ENCODE data around the gene MESD. TPM values are rescaled to one million over a fixed set of nuclear protein-coding genes. Genes with fewer than 3 reads are reported as not detected.

MESD gene
- total and polyA plus RNA-seq, 2 of the 4 experiments (the other 2 are of a cell fraction), result 10.0 to 14.0 TPM

GRCh38 chr15:81001152-81002008 is 11.8 kb upstream of the MESD start (continued):
- TF ChIP-seq RAD21 (IDR thresholded peaks at IDR 0.05; ENCODE audit: low read length) (no peak), RCOR1 (IDR thresholded peaks at IDR 0.05; ENCODE audit: insufficient replicate concordance, low read length) (no peak), FOS (IDR thresholded peaks at IDR 0.05; ENCODE audit: low read depth, low read length) (no peak)

- Histone ChIP-seq H3K9me3 (ENCODE audit: control insufficient read depth, insufficient read depth, low read length) (no peaks in the 10 kb centered on the region), H3K79me1 (ENCODE audit: low read depth in 1 of 2, low read length in 2 of 2) (peaks cover 25 to 37% of the 10 kb centered on the region in 2 experiments)
- CTCF ChIA-PET, result no interaction called here
Measured at GRCh38 chr15:81000624-81001151, 11.1 kb upstream of the MESD start, which contains the start of gene TLNRD1. TSS of gene TLNRD1 (plus strand) at chr15:81000923. CDS start at chr15:81002272, 1,349 bp downstream.

More at GRCh38 chr15:81000624-81001151, 11.1 kb upstream of the MESD start, which contains the start of gene TLNRD1:
- H3K18ac ChIP-seq (ENCODE audit: low read depth, low read length), result peak within 1 kb of the TSS; percentile 82
- DNase-seq (peak; percentile 92), ATAC-seq (ENCODE audit: low read depth) (peak; percentile 84)
- in situ Hi-C loops (cut with MboI; ENCODE audit: low sequenced_read_pairs), result no loop called here
- peak within 1 kb of the TSS; percentile 89 for H3K4me3 ChIP-seq (ENCODE audit: insufficient read depth, low read depth, low read length)
- peaks cover 14% of the 10 kb centered on the region; the same call in 1 of the 2 replicates for H3K36me3 ChIP-seq (ENCODE audit: control insufficient read depth, insufficient read depth, low read length)
- H3K56ac ChIP-seq (ENCODE audit: extremely low read depth, insufficient read depth, low read length), result peak within 1 kb of the TSS; percentile 77
- dilution Hi-C loops (cut with HindIII; ENCODE audit: low sequenced_read_pairs, unreplicated experiment), result no loop called here
- peak within 1 kb of the TSS; percentile 1 for H2BK15ac ChIP-seq (ENCODE audit: low read depth, low read length)
- peak within 1 kb of the TSS; percentile 95 for H3K23ac ChIP-seq (ENCODE audit: low read depth, low read length)
- peak within 1 kb of the TSS; percentile 87 for H3K4ac ChIP-seq (ENCODE audit: low read depth, low read length)
- H4K5ac ChIP-seq (ENCODE audit: low read depth, low read length), result peak within 1 kb of the TSS; percentile 95
- peak within 1 kb of the TSS; percentile 97 for H2AK9ac ChIP-seq (replicated peaks; ENCODE audit: low read depth, low read length, poor library complexity)
- peak within 1 kb of the TSS; percentile 92 for H3K14ac ChIP-seq (replicated peaks; ENCODE audit: low read depth, low read length)
- H3K4me2 ChIP-seq (ENCODE audit: low read depth, low read length), result peak within 1 kb of the TSS; percentile 97
- H2BK120ac ChIP-seq (ENCODE audit: low read depth, low read length), result peak within 1 kb of the TSS; percentile 55
- H2AFZ ChIP-seq (replicated peaks; ENCODE audit: low read length, poor library complexity), result peak within 1 kb of the TSS; percentile 96
- H2BK20ac ChIP-seq (ENCODE audit: low read depth, low read length), result no peak within 1 kb of the TSS
- peak within 1 kb of the TSS; percentile 83 for H4K91ac ChIP-seq (ENCODE audit: insufficient read depth, low read depth, low read length)
- peaks cover 13% of the 10 kb centered on the region for H3K4me1 ChIP-seq (ENCODE audit: control insufficient read depth, insufficient read depth, low read length)
- POLR2A ChIA-PET (ENCODE audit: unreplicated experiment), result interaction anchor here (0.6 to 1.4 kb wide), 5 partner anchors 9 to 411 kb away, joined by 3 to 12 read pairs (median 3); no protein-coding TSS in a partner anchor
- peaks cover 3% of the 10 kb centered on the region; the same call in 1 of the 2 replicates for H3K9me1 ChIP-seq (ENCODE audit: insufficient read depth, low read length)
- H2BK5ac ChIP-seq (ENCODE audit: low read depth, low read length, poor library complexity, severe bottlenecking), result peak within 1 kb of the TSS; percentile 91
- peak within 1 kb of the TSS; percentile 85 for H3K9ac ChIP-seq (ENCODE audit: low read depth, low read length)
- H3K27ac ChIP-seq (ENCODE audit: insufficient read depth, low read length), result peak within 1 kb of the TSS; percentile 86
- H3K27me3 ChIP-seq (ENCODE audit: control insufficient read depth, insufficient read depth, low read length), result no peaks in the 10 kb centered on the region
- H4K8ac ChIP-seq (ENCODE audit: low read depth in 2 of 2, low read length in 2 of 2), result peak within 1 kb of the TSS; percentile 41 to 90
- BruUV-seq (replicated peaks), result no TSS peak
- peaks cover 33% of the 10 kb centered on the region for H4K20me1 ChIP-seq (ENCODE audit: insufficient read depth, low read length)
- peak within 1 kb of the TSS; percentile 44 for H2AK5ac ChIP-seq (ENCODE audit: low read depth, low read length)
- TF ChIP-seq RFX5 (IDR thresholded peaks at IDR 0.05; ENCODE audit: low read depth, low read length) (no peak), MXI1 (IDR thresholded peaks at IDR 0.05; ENCODE audit: borderline replicate concordance, low read depth, low read length) (0 out of 2 replicates have a peak, but pooled peaks have one; percentile 23), POLR2A (IDR thresholded peaks at IDR 0.05; ENCODE audit: low read depth, low read length) (peak; percentile 91), RAD21 (IDR thresholded peaks at IDR 0.05; ENCODE audit: low read length) (no peak), MAZ (IDR thresholded peaks at IDR 0.05; ENCODE audit: borderline replicate concordance, low read depth, low read length) (peak; percentile 43; the same call in 1 of the 2 replicates)
- 0% methylated on average over 36 of the region's 66 CpGs; no CpG with 5 or more reads in 1 of the 2 experiments for WGBS, 2 experiments (ENCODE audit: extremely low coverage in 2 of 2, insufficient read length in 1 of 2)
- intact Hi-C loops (cut with micrococcal nuclease), result loop anchor here (2.0 to 5.0 kb wide), 2 partner anchors 97 to 266 kb away; no protein-coding TSS in a partner anchor

Measured in IMR-90 (cell line).